ENCODE results near the gene PDE4C.

PDE4C gene

GRCh38 chr19:18225702-18226468, at the start of gene PDE4C:
Gene PDE4C, minus strand, starts transcription at chr19:18226438. Its CDS starts 23 bp downstream, at chr19:18226415.
- DNase-seq, result no peak

GRCh38 chr19:18274781-18275356, 48.6 kb upstream of the PDE4C start:
- DNase-seq, result no peak

DNA sequence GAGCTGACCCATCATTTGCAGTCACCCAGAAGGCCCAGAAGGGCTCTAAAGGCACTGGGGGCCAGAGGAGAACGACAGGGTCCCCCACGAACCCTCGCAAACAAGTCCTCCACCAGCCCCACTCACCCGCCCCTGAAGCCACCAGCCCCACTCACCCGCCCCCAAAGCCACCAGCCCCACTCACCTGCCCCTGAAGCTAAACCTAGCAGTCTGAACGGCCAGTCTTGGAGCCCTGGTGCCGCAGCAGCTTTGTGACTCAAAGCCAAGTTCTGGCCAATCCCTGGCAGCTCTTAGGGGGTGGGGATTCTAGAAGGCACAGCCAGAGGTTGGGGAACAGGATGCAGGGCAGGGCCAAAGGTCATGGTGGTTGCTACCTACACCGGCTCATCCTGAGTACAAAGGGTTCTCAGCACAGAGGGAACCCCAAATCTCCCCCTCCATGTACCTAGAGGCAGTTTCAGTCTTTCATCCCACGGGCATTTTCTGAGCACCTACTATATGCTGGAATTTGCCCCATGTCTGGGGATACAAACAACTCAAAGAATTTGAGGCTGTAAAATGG, 48.1 kb upstream of the PDE4C start, which contains the start of gene IQCN:
TSS of gene IQCN (minus strand) at position 234 of the 562 bp plus-strand sequence. CDS start 4,974 bp downstream, outside the sequence.
- DNase-seq, result no peak

DNA sequence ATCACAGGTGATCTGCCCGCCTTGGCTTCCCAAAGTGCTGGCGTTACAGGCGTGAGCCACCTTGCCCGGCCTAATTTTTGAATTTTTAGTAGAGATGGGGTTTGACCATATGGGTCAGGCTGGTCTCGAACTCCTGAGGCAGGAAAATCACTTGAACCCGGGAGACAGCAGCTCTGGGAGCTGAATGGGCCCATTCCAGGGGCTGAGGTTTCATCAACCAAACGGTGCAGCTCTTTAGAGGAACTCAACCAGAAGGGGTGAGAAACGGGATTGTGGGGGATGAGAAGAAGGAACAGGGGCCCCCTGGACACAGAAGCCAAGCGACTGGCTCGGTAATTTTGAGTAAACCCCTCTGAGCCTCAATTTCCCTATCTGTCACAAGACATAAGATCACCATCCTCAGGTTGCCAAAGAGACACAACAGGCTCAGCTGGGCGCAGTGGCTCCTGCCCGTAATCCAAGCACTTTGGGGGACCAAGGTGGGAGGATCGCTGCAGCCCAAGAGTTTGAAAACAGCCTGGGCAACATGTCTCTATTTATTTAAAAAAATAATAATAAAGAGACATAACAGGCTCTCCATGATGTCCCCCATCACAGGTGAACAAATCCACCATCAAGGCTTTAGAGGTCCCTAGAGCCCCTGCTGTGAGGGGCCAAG, 47.5 kb upstream of the PDE4C start:
- DNase-seq, result no peak

- DNase-seq, result no peak
Observed at GRCh38 chr19:18271433-18271841, 45.2 kb upstream of the PDE4C start.

DNA sequence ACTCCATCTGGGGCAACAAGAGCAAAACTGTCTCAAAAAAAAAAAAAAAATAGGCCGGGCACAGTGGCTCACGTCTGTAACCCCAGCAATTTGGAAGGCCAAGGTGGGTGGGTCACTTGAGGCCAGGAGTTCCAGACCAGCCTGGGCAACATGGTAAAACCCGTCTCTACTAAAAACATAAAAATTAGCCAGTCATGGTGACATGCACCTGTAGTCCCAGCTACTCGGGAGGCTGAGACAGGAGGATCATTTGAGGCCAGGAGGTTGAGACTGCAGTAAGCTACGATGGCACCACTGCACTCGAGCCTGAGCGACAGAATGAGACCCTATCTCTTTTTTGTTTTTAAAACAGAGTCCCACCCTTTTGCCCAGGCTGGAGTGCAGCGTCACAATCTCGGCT, 44.1 kb upstream of the PDE4C start:
- DNase-seq, result no peak

DNA sequence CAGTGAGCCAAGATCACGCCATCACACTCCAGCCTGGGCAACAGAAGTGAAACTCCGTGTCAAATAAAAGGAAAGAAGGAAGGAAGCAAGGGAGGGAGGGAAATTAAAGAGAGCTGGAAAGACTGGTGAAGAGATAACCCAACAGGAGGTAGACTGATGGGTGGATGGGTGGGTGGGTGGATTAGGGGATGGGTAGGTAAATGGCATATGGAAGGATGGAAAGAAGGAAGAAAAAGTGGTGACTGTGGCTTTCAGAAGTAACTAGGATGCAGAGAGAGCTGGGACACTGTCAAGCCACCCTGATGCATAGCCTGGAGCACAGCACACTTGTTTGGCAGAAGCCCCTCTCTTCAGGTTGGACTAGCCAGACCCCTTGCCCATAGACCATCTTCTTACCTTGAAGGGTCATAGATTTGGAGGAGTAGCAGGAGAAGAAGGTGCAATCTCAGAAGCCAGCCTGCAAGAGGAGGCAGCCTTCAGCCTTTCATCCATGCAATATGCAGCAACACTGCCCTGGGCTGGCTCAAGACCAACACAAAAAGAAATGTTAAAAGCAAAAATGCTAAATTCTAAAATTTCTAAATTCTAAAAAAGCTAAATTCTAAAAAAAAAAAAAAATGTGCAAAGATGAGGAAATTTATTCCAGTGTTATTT, 43.0 kb upstream of the PDE4C start:
- no peak for DNase-seq

GRCh38 chr19:18266771-18267686, 40.8 kb upstream of the PDE4C start:
- no peak for DNase-seq

DNA sequence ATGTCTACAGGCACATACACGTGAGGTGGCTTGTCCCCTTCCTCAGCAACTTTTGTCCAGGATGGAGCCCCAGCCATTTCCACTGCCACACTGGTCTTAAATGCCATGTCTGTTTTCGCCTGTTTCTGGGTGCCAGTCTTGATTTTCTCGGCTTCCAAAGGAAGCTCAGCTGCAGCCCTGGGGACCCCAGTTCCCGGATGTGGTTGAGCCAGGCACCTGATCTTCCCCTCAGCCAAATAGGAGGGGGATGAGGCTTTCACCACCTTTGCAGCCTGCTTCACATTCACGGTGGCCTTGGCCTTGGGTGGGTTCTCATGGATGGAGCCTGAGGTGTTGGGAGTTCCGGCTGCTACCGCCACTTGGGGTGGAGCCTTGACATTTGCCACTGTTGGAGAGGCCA, 39.3 kb upstream of the PDE4C start:
- no peak for DNase-seq

GRCh38 chr19:18264971-18265540, 38.8 kb upstream of the PDE4C start:
- DNase-seq, result no peak

DNA sequence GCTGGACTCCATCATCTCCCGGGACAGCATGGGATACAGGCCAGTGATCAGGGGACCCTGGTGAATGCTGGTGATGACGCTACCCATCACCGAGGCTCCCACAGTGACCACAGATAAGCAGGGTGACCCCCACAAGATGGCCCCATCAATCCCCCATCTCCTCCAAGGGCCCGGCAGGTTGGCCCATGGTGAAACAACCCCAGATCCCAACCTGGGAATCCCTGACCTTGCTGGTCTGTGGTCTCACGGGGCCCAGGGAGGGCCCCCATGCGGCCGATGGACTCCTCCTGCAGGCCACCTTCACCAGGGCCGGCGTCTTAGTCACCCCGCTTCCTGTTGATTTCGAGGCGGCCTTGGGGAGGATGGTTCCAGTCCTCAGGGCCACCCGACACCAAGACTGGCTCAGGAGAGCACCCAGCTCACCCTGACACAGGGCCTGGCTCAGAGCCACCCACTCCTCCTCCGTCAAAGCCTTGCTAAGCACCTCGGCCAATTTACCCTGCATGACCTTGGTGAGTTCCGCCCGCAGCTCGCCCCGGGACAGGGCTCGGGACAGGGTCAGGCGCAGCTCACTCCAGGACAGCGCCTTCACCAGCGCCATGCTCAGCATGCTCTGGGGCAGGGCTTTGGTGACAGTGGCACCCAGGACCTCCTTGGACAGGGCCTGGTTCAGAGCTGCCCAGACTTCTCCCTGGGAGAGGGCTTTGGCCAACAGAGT, 38.1 kb upstream of the PDE4C start:
- DNase-seq, result no peak

DNA sequence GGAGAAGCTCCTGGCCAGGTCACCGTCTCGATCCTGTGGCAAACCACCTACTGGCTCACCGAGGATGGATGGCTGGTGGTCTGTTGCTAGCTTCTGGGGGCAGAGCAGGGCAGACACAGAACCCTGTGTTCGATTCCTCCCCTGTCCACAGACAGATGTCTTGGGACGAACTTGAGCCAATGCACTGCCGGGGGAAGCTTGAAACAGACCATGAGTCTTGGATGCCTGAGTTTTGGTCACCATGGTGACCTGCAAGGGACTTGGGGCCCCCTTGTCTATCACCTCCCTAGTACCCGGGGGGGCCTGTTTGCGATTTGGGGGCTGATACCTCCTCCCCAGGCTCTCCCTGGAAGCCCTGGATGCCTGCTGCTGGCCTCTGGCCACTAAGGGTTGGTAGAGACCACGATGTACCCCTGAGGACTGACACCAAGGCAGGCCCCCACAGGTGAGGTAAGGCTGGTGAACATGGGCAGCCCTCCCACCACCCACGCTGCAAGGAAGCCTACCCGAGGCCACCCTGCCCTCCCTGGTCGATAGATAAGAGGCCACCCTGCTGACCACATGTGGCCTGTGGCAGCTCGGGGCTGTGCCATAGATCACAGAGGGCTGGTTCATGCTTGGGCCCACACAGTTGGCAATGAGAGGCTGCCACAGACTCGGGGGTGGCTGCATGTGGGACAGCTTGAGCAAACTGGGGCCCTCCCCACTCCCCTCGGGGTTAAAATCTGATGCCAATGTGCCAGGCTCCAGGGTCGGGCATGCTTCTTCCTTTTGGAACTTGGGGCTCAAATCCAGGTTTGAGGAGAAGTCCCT, 37.3 kb upstream of the PDE4C start:
- no peak for DNase-seq

DNA sequence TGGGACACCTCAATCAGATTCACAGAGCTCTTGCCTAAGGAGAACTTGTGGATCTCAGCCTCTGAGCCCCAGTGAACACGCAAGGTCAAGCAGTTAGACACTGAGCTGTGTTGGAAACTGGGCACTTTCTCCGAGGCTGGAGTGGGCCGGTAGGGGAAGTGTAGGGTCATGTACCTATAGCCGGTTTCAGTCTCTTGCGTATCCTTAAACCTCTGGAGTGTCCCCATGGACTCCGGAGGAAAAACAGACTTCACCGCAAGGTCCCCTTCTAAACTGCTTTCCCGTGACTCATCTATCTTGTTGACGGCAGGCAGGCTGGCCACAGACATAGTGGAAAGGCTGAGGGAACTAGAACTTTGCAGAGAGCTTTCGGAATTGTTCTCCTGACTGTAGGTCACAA, 36.7 kb upstream of the PDE4C start:
- DNase-seq, result no peak

DNA sequence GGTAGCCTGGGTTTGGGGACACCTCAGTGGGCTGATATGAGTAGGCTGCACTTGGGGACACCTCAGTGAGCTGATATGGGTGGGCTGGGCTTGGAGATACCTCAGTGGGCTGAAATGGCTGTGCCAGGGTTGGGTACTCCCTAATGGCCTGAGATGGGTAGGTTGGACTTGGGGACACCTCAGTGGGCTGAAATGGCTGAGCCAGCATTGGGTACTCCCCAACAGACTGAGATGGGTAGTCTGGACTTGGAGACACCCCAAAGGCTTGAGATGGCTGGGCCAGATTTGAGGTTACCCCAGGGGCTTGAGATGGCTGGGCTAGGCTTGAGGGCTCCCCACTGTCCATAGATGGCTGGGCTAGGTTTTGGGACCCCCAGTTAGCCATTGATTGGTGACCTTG, 35.9 kb upstream of the PDE4C start:
- no peak for DNase-seq

GRCh38 chr19:18261474-18261873, 35.2 kb upstream of the PDE4C start:
- no peak for DNase-seq

GRCh38 chr19:18259893-18260292, 33.7 kb upstream of the PDE4C start:
- DNase-seq, result no peak

GRCh38 chr19:18257503-18258470, 31.5 kb upstream of the PDE4C start:
- no peak for DNase-seq

- no peak for DNase-seq
Observed at GRCh38 chr19:18254546-18255503, 28.6 kb upstream of the PDE4C start.
